DOHH2 (cell line): ENCODE measurements around the gene ADGRA1.
"Not testable (repeated sequence)": the region's sequence is repeated elsewhere in the genome, so short reads cannot be mapped to it uniquely, and the experiment has no call there.

ENCODE experiments used
- H3F3A ChIP-seq: fragments of 200-600 bp; sonication (generic), shearing (Covaris generic); 2 replicates; pipeline ENCODE4 v1.6.0; 2016; ENCODE audit warnings: antibody characterized with exemption, mild to moderate bottlenecking; ENCODE audit not compliant: control insufficient read depth, insufficient read depth
- H3K27ac ChIP-seq: fragments of 200-600 bp; sonication (generic); 2 replicates; pipeline ENCODE4 v1.5.1; 2014; ENCODE audit warnings: low read depth, mild to moderate bottlenecking, low read length, moderate library complexity
- H3K27me3 ChIP-seq: fragments of 200-600 bp; sonication (generic); 2 replicates; pipeline ENCODE4 v1.6.1; 2014; ENCODE audit warnings: mild to moderate bottlenecking, low read length, mixed read lengths; ENCODE audit not compliant: control insufficient read depth
- H3K36me3 ChIP-seq: fragments of 200-600 bp; sonication (generic); 2 replicates; pipeline ENCODE4 v1.6.1; 2014; ENCODE audit warnings: mild to moderate bottlenecking, low read length, moderate library complexity, mixed read lengths; ENCODE audit not compliant: control insufficient read depth
- H3K4me1 ChIP-seq: fragments of 200-600 bp; sonication (generic); 2 replicates; pipeline ENCODE4 v1.6.1; 2014; ENCODE audit warnings: mild to moderate bottlenecking, low read length, mixed read lengths; ENCODE audit not compliant: control insufficient read depth
- H3K4me2 ChIP-seq: fragments of 200-600 bp; sonication (generic); 2 replicates; pipeline ENCODE4 v1.6.0; 2014; ENCODE audit warnings: mild to moderate bottlenecking, low read length, moderate library complexity
- H3K4me3 ChIP-seq: fragments of 200-600 bp; sonication (generic); 2 replicates; pipeline ENCODE4 v1.5.1; 2014; ENCODE audit warnings: mild to moderate bottlenecking, low read length, mixed read lengths
- H3K79me2 ChIP-seq: fragments of 200-600 bp; sonication (generic); 2 replicates; pipeline ENCODE4 v1.6.1; 2014; ENCODE audit warnings: mild to moderate bottlenecking, low read length, mixed read lengths; ENCODE audit not compliant: control insufficient read depth
- H3K9me2 ChIP-seq: fragments of 200-600 bp; sonication (generic); replicated peaks from 2 replicates; pipeline ENCODE4 v1.6.1; 2014; ENCODE audit warnings: mild to moderate bottlenecking, low read length, mixed read lengths; ENCODE audit not compliant: control insufficient read depth
- H3K9me3 ChIP-seq: fragments of 200-600 bp; sonication (generic); 2 replicates; pipeline ENCODE4 v1.6.1; 2014; ENCODE audit warnings: antibody characterized with exemption, low read length, mixed read lengths; ENCODE audit not compliant: control insufficient read depth, insufficient read depth
- H4K20me1 ChIP-seq: fragments of 200-600 bp; sonication (generic); 2 replicates; pipeline ENCODE4 v1.6.0; 2014; ENCODE audit warnings: low read depth, mild to moderate bottlenecking, antibody characterized with exemption, low read length, moderate library complexity; ENCODE audit not compliant: control insufficient read depth, insufficient read depth
- CTCF ChIP-seq: fragments of 200-600 bp; sonication (generic); IDR thresholded peaks from one replicate; pipeline ENCODE4 v1.5.1; 2014; ENCODE audit warnings: antibody characterized with exemption, mild to moderate bottlenecking, low read depth, low read length; ENCODE audit not compliant: poor library complexity, severe bottlenecking
- EZH2phosphoT487 ChIP-seq: fragments of 200-600 bp; sonication (generic); IDR thresholded peaks from 2 replicates; pipeline ENCODE4 v1.6.1; 2017; ENCODE audit warnings: borderline replicate concordance, mild to moderate bottlenecking, antibody characterized with exemption, low read length, moderate library complexity, mixed read lengths

The ADGRA1 gene

GRCh38 chr10:133174689-133175263 lies 87.1 kb downstream of the ADGRA1 start:
- Histone ChIP-seq H3K79me2 (no peaks in the 10 kb centered on the region), H3K27me3 (no peaks in the 10 kb centered on the region), H4K20me1 (no peaks in the 10 kb centered on the region), H3K4me2 (no peak overlapping the region), H3K9me3 (peaks cover 53% of the 10 kb centered on the region; the same call in 1 of the 2 replicates), H3K36me3 (no peaks in the 10 kb centered on the region), H3K9me2 (no peaks in the 10 kb centered on the region), H3F3A (peaks cover 6% of the 10 kb centered on the region), H3K4me3 (no peak overlapping the region), H3K4me1 (no peaks in the 10 kb centered on the region), H3K27ac (no peak overlapping the region)
- no peak for TF ChIP-seq EZH2phosphoT487
- no peak for TF ChIP-seq CTCF

- H3K36me3 ChIP-seq, H3K4me1 ChIP-seq, H3K27ac ChIP-seq, H3K79me2 ChIP-seq, H3K4me3 ChIP-seq, H3K27me3 ChIP-seq, H3F3A ChIP-seq, H4K20me1 ChIP-seq, H3K4me2 ChIP-seq, H3K9me2 ChIP-seq: not testable (repeated sequence)
- peaks cover 52% of the 10 kb centered on the region; the same call in 1 of the 2 replicates for H3K9me3 ChIP-seq
Observed at GRCh38 chr10:133175624-133176023, 87.9 kb downstream of the ADGRA1 start.

GRCh38 chr10:133176546-133176945 lies 88.8 kb downstream of the ADGRA1 start:
- no peaks in the 10 kb centered on the region for H3K27me3 ChIP-seq
- H3K36me3 ChIP-seq: no peaks in the 10 kb centered on the region
- peaks cover 6% of the 10 kb centered on the region for H3F3A ChIP-seq
- no peak overlapping the region for H3K4me2 ChIP-seq
- no peaks in the 10 kb centered on the region for H3K79me2 ChIP-seq
- H3K9me3 ChIP-seq: peaks cover 56% of the 10 kb centered on the region; the same call in 1 of the 2 replicates
- no peak overlapping the region for H3K4me3 ChIP-seq
- no peaks in the 10 kb centered on the region for H4K20me1 ChIP-seq
- no peaks in the 10 kb centered on the region for H3K4me1 ChIP-seq
- TF ChIP-seq EZH2phosphoT487 (no peak), CTCF (no peak)
- no peaks in the 10 kb centered on the region for H3K9me2 ChIP-seq
- no peak overlapping the region for H3K27ac ChIP-seq

GRCh38 chr10:133177380-133178157 lies 89.8 kb downstream of the ADGRA1 start:
- H3F3A ChIP-seq: peaks cover 6% of the 10 kb centered on the region
- no peaks in the 10 kb centered on the region for H3K4me1 ChIP-seq
- H3K27me3 ChIP-seq: no peaks in the 10 kb centered on the region
- TF ChIP-seq CTCF: no peak
- TF ChIP-seq EZH2phosphoT487: no peak
- no peaks in the 10 kb centered on the region for H3K36me3 ChIP-seq
- H3K9me2 ChIP-seq: no peaks in the 10 kb centered on the region
- H3K9me3 ChIP-seq: peaks cover 63% of the 10 kb centered on the region; the same call in 1 of the 2 replicates
- no peaks in the 10 kb centered on the region for H3K79me2 ChIP-seq
- H3K4me3 ChIP-seq: no peak overlapping the region
- no peak overlapping the region for H3K4me2 ChIP-seq
- no peaks in the 10 kb centered on the region for H4K20me1 ChIP-seq
- H3K27ac ChIP-seq: no peak overlapping the region
